ENCODE measurements around the gene DACT2.

Gene DACT2

GRCh38 chr6:168261234-168261633 is 58.3 kb downstream of the DACT2 start:
- DNase-seq: no peak

- no peak for DNase-seq
These were observed 59.1 kb downstream of the DACT2 start for GRCh38 chr6:168260420-168260987.

GRCh38 chr6:168258795-168259194 is 60.8 kb downstream of the DACT2 start:
- no peak for DNase-seq

- no peak for DNase-seq
These were observed 62.6 kb downstream of the DACT2 start for GRCh38 chr6:168256940-168257339.
